H1 (cell line): ENCODE measurements around the gene S100A16. TPM values are rescaled to one million over a fixed set of nuclear protein-coding genes. Genes with fewer than 3 reads are reported as not detected.

Experiments used
- CTCF ChIA-PET: fragments of 300-600 bp; sonication (Branson Sonifier 250); formaldehyde crosslinking; loops from one replicate; lab custom pipeline; 2021; ENCODE audit not compliant: partially characterized antibody; lab: Charles Lee
- POLR2A ChIA-PET: fragments of 300-600 bp; sonication (Branson Sonifier 250); formaldehyde crosslinking; loops from one replicate; lab custom pipeline; 2021; ENCODE audit warnings: inconsistent platforms; ENCODE audit not compliant: partially characterized antibody; lab: Charles Lee
- DNase-seq, 2 experiments: peaks; one replicate each; pipeline versions ENCODE4 v3.0.0 to v3.0.0-alpha.2; 2010 to 2022; ENCODE audit warnings: low spot score in 2 of 2, low read depth in 1 of 2, mixed read lengths in 1 of 2
- FAIRE-seq: peaks from 2 replicates; lab custom pipeline; 2011; peaks lifted over from hg19 to GRCh38; lab: Jason Lieb, UNC
- H2AFZ ChIP-seq: 2 replicates; pipeline ENCODE4 v1.8.1; 2012; ENCODE audit warnings: low read length, inconsistent platforms
- H2AK5ac ChIP-seq: 2 replicates; pipeline ENCODE4 v1.6.1; 2013; ENCODE audit warnings: low read depth, low read length
- H2BK120ac ChIP-seq: replicated peaks from 2 replicates; pipeline ENCODE3; 2013; ENCODE audit warnings: low read depth, low read length, inconsistent platforms
- H2BK12ac ChIP-seq: 2 replicates; pipeline ENCODE4 v1.6.1; 2013; ENCODE audit warnings: low read depth, low read length
- H2BK15ac ChIP-seq: 2 replicates; pipeline ENCODE4 v1.6.1; 2013; ENCODE audit warnings: low read length
- H2BK20ac ChIP-seq: 2 replicates; pipeline ENCODE4 v1.6.1; 2013; ENCODE audit warnings: low read length
- H2BK5ac ChIP-seq: 2 replicates; pipeline ENCODE4 v1.6.1; 2013; ENCODE audit warnings: low read depth, low read length
- H3K14ac ChIP-seq: 2 replicates; pipeline ENCODE4 v1.6.1; 2013; ENCODE audit warnings: inconsistent platforms; ENCODE audit not compliant: insufficient read length
- H3K18ac ChIP-seq: 2 replicates; pipeline ENCODE4 v1.6.1; 2013; ENCODE audit warnings: low read length; ENCODE audit errors: extremely low read depth
- H3K23ac ChIP-seq: 2 replicates; pipeline ENCODE4 v1.6.1; 2013; ENCODE audit warnings: inconsistent platforms; ENCODE audit not compliant: insufficient read length
- H3K23me2 ChIP-seq: 2 replicates; pipeline ENCODE4 v1.6.1; 2013; ENCODE audit warnings: low read depth, low read length
- H3K27ac ChIP-seq: 2 replicates; pipeline ENCODE4 v1.6.1; 2011; ENCODE audit warnings: low read depth, low read length, inconsistent platforms
- H3K27me3 ChIP-seq, 4 experiments: replicated peaks in 1 of 4; 1 replicate in 1 of 4; 2 replicates in 3 of 4; pipeline versions ENCODE4 v1.6.1 to v1.8.1; 2011 to 2013; ENCODE audit warnings: low read length in 3 of 4, mild to moderate bottlenecking in 3 of 4, inconsistent platforms in 2 of 4, mixed read lengths in 2 of 4, moderate library complexity in 1 of 4; ENCODE audit not compliant: control insufficient read depth in 3 of 4, insufficient read depth in 3 of 4; ENCODE audit errors: extremely low read depth in 1 of 4
- H3K36me3 ChIP-seq, 4 experiments: 2 replicates each; pipeline versions ENCODE4 v1.6.1 to v1.8.1; 2011 to 2013; ENCODE audit warnings: mild to moderate bottlenecking in 4 of 4, low read length in 3 of 4, moderate library complexity in 2 of 4, control low read depth in 1 of 4, inconsistent platforms in 1 of 4; ENCODE audit not compliant: insufficient read depth in 4 of 4, control insufficient read depth in 2 of 4
- H3K4ac ChIP-seq: replicated peaks from 2 replicates; pipeline ENCODE3; 2013; ENCODE audit warnings: low read length, low read depth, mixed read lengths, inconsistent platforms; ENCODE audit not compliant: insufficient read length
- H3K4me1 ChIP-seq, 4 experiments: replicated peaks in 1 of 4; 1 replicate in 1 of 4; 2 replicates in 3 of 4; pipeline versions ENCODE4 v1.6.1 to v1.8.1; 2011 to 2013; ENCODE audit warnings: low read length in 3 of 4, inconsistent platforms in 2 of 4, mixed read lengths in 1 of 4; ENCODE audit not compliant: insufficient read depth in 4 of 4, control insufficient read depth in 3 of 4
- H3K4me2 ChIP-seq, 2 experiments: 2 replicates each; pipeline versions ENCODE4 v1.6.1 to v1.8.1; 2011 to 2013; ENCODE audit warnings: low read depth in 2 of 2, low read length in 2 of 2, control low read depth in 1 of 2, inconsistent platforms in 1 of 2, mild to moderate bottlenecking in 1 of 2; ENCODE audit not compliant: insufficient read depth in 1 of 2
- H3K4me3 ChIP-seq, 4 experiments: fragments of 200-600, 300-600 bp in 1 of 4; sonication (generic), shearing (Covaris generic), sonication (Bioruptor Twin) in 1 of 4; 2 replicates each; pipeline versions ENCODE4 v1.5.1 to v1.8.1; 2011 to 2016; ENCODE audit warnings: low read length in 4 of 4, low read depth in 3 of 4, control low read depth in 2 of 4, inconsistent platforms in 2 of 4, mild to moderate bottlenecking in 2 of 4, mixed read lengths in 1 of 4, moderate library complexity in 1 of 4; ENCODE audit not compliant: insufficient read depth in 2 of 4; ENCODE audit errors: extremely low read depth in 1 of 4
- H3K56ac ChIP-seq: replicated peaks from 2 replicates; pipeline ENCODE3; 2013; ENCODE audit warnings: low read depth, mild to moderate bottlenecking, mixed read lengths, low read length, inconsistent platforms; ENCODE audit not compliant: insufficient read length
- H3K79me1 ChIP-seq: 2 replicates; pipeline ENCODE4 v1.6.1; 2013; ENCODE audit warnings: low read depth, low read length, control low read depth
- H3K79me2 ChIP-seq, 2 experiments: 2 replicates each; pipeline versions ENCODE4 v1.6.1 to v1.8.1; 2012 to 2013; ENCODE audit warnings: low read length in 2 of 2, mild to moderate bottlenecking in 2 of 2, inconsistent platforms in 1 of 2; ENCODE audit not compliant: insufficient read depth in 2 of 2, control insufficient read depth in 1 of 2
- H3K9ac ChIP-seq, 4 experiments: replicated peaks in 1 of 4; 1 replicate in 1 of 4; 2 replicates in 3 of 4; pipeline versions ENCODE4 v1.6.1 to v1.8.1; 2011 to 2013; ENCODE audit warnings: low read depth in 3 of 4, low read length in 3 of 4, control low read depth in 2 of 4, mild to moderate bottlenecking in 2 of 4, moderate library complexity in 2 of 4, inconsistent platforms in 1 of 4; ENCODE audit errors: extremely low read depth in 1 of 4
- H3K9me3 ChIP-seq, 2 experiments: 2 replicates each; pipeline versions ENCODE4 v1.6.1 to v1.8.1; 2012 to 2013; ENCODE audit warnings: mild to moderate bottlenecking in 2 of 2, moderate library complexity in 2 of 2, control low read depth in 1 of 2, inconsistent platforms in 1 of 2, low read depth in 1 of 2, low read length in 1 of 2, mixed read lengths in 1 of 2; ENCODE audit not compliant: insufficient read depth in 2 of 2
- H4K20me1 ChIP-seq, 2 experiments: replicated peaks in 1 of 2; 2 replicates each; pipeline versions ENCODE3 to v1.8.1; 2011 to 2013; ENCODE audit warnings: inconsistent platforms in 2 of 2, low read length in 2 of 2, mild to moderate bottlenecking in 1 of 2; ENCODE audit not compliant: insufficient read depth in 2 of 2, control insufficient read depth in 1 of 2
- H4K5ac ChIP-seq: 2 replicates; pipeline ENCODE4 v1.6.1; 2013; ENCODE audit warnings: low read length, low read depth, mixed read lengths, inconsistent platforms; ENCODE audit not compliant: insufficient read length
- H4K8ac ChIP-seq: 2 replicates; pipeline ENCODE4 v1.8.0; 2013; ENCODE audit warnings: mild to moderate bottlenecking, moderate library complexity, low read length, inconsistent platforms; ENCODE audit not compliant: insufficient read depth; ENCODE audit errors: extremely low read depth
- H4K91ac ChIP-seq: replicated peaks from 2 replicates; pipeline ENCODE3; 2013; ENCODE audit warnings: low read length, mixed read lengths, inconsistent platforms; ENCODE audit not compliant: insufficient read length
- BCL11A ChIP-seq, 2 experiments: IDR thresholded peaks; one replicate each; pipeline ENCODE4 v1.6.1; 2011; ENCODE audit warnings: low read depth in 2 of 2, low read length in 2 of 2, mild to moderate bottlenecking in 2 of 2
- CHD2 ChIP-seq: IDR thresholded peaks from 2 replicates; pipeline ENCODE4 v1.6.1; 2012; ENCODE audit warnings: low read length, improper control_type of control experiment
- CTBP2 ChIP-seq: IDR thresholded peaks from 2 replicates; pipeline ENCODE4 v1.7.0; 2011; ENCODE audit warnings: borderline replicate concordance, mild to moderate bottlenecking, moderate library complexity, mixed read lengths, low read length; ENCODE audit not compliant: insufficient read depth, insufficient read length
- GABPA ChIP-seq: IDR thresholded peaks from 2 replicates; pipeline ENCODE4 v1.6.1; 2011; ENCODE audit warnings: mild to moderate bottlenecking, low read length, moderate library complexity, borderline replicate concordance; ENCODE audit not compliant: insufficient read depth
- HDAC2 ChIP-seq, 2 experiments: fragments of 300-600 bp in 1 of 2; sonication (generic) in 1 of 2; IDR thresholded peaks; 2 replicates each; pipeline ENCODE4 v1.6.1; 2011 to 2012; ENCODE audit warnings: low read depth in 2 of 2, low read length in 2 of 2, mild to moderate bottlenecking in 2 of 2, moderate library complexity in 2 of 2, borderline replicate concordance in 1 of 2, inconsistent platforms in 1 of 2
- NANOG ChIP-seq: IDR thresholded peaks from 2 replicates; pipeline ENCODE4 v1.6.1; 2011; ENCODE audit warnings: low read length, low read depth, mild to moderate bottlenecking, inconsistent platforms; ENCODE audit not compliant: insufficient read depth, poor library complexity, severe bottlenecking
- SAP30 ChIP-seq: fragments of 300-600 bp; sonication (generic); IDR thresholded peaks from 2 replicates; pipeline ENCODE4 v1.7.1; 2012; ENCODE audit warnings: low read length, moderate library complexity, mild to moderate bottlenecking, inconsistent platforms; ENCODE audit not compliant: insufficient read depth, insufficient replicate concordance
- TAF7 ChIP-seq: optimal IDR thresholded peaks from 2 replicates; pipeline ENCODE3; 2011; ENCODE audit warnings: low read depth, mild to moderate bottlenecking, inconsistent platforms, low read length, moderate library complexity, borderline replicate concordance
- TEAD4 ChIP-seq: IDR thresholded peaks from 2 replicates; pipeline ENCODE4 v1.6.1; 2012; ENCODE audit warnings: low read depth, low read length, inconsistent platforms, mixed read lengths
- polyA plus RNA-seq, 7 experiments: library from polyadenylated mRNA; depleted of rRNA in 3 of 7; stranded (reverse) in 5 of 7; unstranded in 2 of 7; fragments of >200 nt in 5 of 7; fragments of 200-250 nt in 2 of 7; gene quantifications; 1 replicate in 5 of 7; 2 replicates in 1 of 7; 4 replicates in 1 of 7; pipeline versions ENCODE4 v1.2.1 to v1.2.3, GENCODE V29; 2011 to 2013; ENCODE audit warnings: missing spikeins in 2 of 7, mixed read lengths in 2 of 7
- total RNA-seq: library from RNA; stranded (reverse); fragmentation: NEBNext Ultra II Directional; extraction: Animal tissue kit (Norgen Biotek cat#: 25700); gene quantifications from 2 replicates; pipeline ENCODE4 v1.2.1, GENCODE V29; 2021
- TF ChIP-seq, protein P1 (sequence below): IDR thresholded peaks from 2 replicates; pipeline ENCODE4 v1.6.1; 2011; ENCODE audit warnings: low read depth, mild to moderate bottlenecking, low read length; ENCODE audit not compliant: insufficient read depth

S100A16 gene
- total and polyA plus RNA-seq, 2 of the 8 experiments (the other 6 are each of a cell fraction or from before 2014, with no cell fraction given): 14.9 to 61.4 TPM

- DNase-seq: no peak
- H4K20me1 ChIP-seq: peaks cover 6 to 7% of the 10 kb centered on the region in 2 experiments
- no peak overlapping the region for H3K4me3 ChIP-seq
- no peak overlapping the region for H3K4ac ChIP-seq
- H2BK5ac ChIP-seq: no peak overlapping the region
- H3K9ac ChIP-seq: no peak overlapping the region
- H3K23me2 ChIP-seq: no peaks in the 10 kb centered on the region
- H2BK20ac ChIP-seq: no peak overlapping the region
- peaks cover 0 to 7% of the 10 kb centered on the region in 2 experiments; a peak in 1 of 4 replicates for H3K79me2 ChIP-seq
- no peak overlapping the region for H2BK15ac ChIP-seq
- no peaks in the 10 kb centered on the region for H3K79me1 ChIP-seq
- H3K14ac ChIP-seq: no peak overlapping the region
- no peak overlapping the region for H2BK120ac ChIP-seq
- H3K4me2 ChIP-seq: no peak overlapping the region
- ChIA-PET POLR2A (interaction anchor here (1.0 to 16.2 kb wide), 6 partner anchors 8 to 45 kb away, joined by 3 to 343 read pairs (median 31); partner anchors contain the start of genes CHTOP, ILF2, S100A1 and S100A13), CTCF (interaction anchor here (0.6 to 1.7 kb wide), 8 partner anchors 9 to 506 kb away, joined by 3 to 4 read pairs (median 3); partner anchors contain the start of gene S100A1)
- H3K18ac ChIP-seq: no peak overlapping the region
- H2BK12ac ChIP-seq: no peak overlapping the region
- H3K36me3 ChIP-seq: peaks cover 43 to 73% (median 66%) of the 10 kb centered on the region in 4 experiments
- H3K4me1 ChIP-seq: peaks cover 0 to 3% (median 0%) of the 10 kb centered on the region in 4 experiments; a peak in 1 of 7 replicates
- H3K23ac ChIP-seq: no peak overlapping the region
- H2AK5ac ChIP-seq: no peak overlapping the region
- no peak for FAIRE-seq
- no peak overlapping the region for H3K27ac ChIP-seq
- no peak overlapping the region for H2AFZ ChIP-seq
- H3K9me3 ChIP-seq: no peaks in the 10 kb centered on the region
- H4K8ac ChIP-seq: no peak overlapping the region
- H3K56ac ChIP-seq: no peak overlapping the region
- H4K5ac ChIP-seq: no peak overlapping the region
- no peaks in the 10 kb centered on the region for H3K27me3 ChIP-seq
- no peak overlapping the region for H4K91ac ChIP-seq
- TF ChIP-seq CHD2: no peak
- TF ChIP-seq HDAC2 (IDR thresholded peaks at IDR 0.05; ENCODE audit: borderline replicate concordance in 1 of 2, low read depth in 2 of 2, low read length in 2 of 2): no peak
- TF ChIP-seq, protein P1, sequence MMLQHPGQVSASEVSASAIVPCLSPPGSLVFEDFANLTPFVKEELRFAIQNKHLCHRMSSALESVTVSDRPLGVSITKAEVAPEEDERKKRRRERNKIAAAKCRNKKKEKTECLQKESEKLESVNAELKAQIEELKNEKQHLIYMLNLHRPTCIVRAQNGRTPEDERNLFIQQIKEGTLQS: no peak
- no peak for TF ChIP-seq BCL11A (IDR thresholded peaks at IDR 0.05; ENCODE audit: low read depth in 2 of 2, low read length in 2 of 2)
- TF ChIP-seq SAP30: no peak
- TF ChIP-seq GABPA: no peak
- no peak for TF ChIP-seq TAF7
- no peak for TF ChIP-seq CTBP2
- TF ChIP-seq NANOG: no peak
- TF ChIP-seq TEAD4: no peak
Measured at GRCh38 chr1:153643816-153644215, 30.9 kb upstream of the S100A16 start.
